ENCODE results near the gene KMT5B.

Gene KMT5B

DNA sequence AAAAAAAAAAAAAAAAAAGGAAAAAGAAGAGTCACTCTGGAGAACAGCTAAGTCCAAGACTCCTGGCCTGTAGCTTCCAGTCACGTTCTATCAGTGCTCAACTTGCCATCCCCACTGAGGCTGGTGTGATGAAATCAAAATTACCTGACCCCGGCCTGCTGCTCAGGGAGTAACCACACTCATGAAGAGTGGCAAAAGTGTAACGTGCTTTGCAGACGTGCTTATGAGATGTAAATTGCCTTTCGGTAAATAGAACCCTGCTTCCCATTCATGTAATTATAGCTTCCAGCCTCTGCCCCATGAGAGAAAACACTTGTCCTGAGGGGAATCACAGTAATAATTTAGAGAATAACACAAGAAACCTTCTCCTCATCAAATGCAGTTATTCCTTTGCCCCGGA lies 63.7 kb downstream of the KMT5B start:
- no peak for DNase-seq (ENCODE audit: low spot score)
- TF ChIP-seq, protein P1, sequence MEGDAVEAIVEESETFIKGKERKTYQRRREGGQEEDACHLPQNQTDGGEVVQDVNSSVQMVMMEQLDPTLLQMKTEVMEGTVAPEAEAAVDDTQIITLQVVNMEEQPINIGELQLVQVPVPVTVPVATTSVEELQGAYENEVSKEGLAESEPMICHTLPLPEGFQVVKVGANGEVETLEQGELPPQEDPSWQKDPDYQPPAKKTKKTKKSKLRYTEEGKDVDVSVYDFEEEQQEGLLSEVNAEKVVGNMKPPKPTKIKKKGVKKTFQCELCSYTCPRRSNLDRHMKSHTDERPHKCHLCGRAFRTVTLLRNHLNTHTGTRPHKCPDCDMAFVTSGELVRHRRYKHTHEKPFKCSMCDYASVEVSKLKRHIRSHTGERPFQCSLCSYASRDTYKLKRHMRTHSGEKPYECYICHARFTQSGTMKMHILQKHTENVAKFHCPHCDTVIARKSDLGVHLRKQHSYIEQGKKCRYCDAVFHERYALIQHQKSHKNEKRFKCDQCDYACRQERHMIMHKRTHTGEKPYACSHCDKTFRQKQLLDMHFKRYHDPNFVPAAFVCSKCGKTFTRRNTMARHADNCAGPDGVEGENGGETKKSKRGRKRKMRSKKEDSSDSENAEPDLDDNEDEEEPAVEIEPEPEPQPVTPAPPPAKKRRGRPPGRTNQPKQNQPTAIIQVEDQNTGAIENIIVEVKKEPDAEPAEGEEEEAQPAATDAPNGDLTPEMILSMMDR (IDR thresholded peaks at IDR 0.05; ENCODE audit: extremely low read depth, insufficient read depth, missing control alignments), result no peak
- in situ Hi-C loops (cut with MboI; ENCODE audit: low pct_unique_long_range_greater_than_20kb, low sequenced_read_pairs, unreplicated experiment), result no loop called here

DNA sequence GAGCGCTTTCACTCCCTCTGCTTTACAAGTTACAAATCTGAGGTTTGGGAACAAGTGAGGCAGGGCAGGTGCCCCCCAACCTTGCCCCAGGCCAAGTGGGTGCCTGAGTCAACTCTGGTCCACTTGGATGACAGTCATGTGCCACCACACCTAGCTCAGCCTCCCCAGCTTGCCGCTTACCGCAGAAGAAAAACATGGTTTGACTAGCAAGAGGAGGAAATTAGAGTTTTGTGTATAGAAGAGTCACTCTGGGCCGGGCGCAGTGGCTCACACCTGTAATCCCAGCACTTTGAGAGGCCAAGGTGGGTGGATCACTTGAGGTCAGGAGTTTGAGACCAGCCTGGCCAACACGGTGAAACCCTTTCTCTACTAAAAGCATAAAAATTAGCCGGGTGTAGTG lies 64.2 kb downstream of the KMT5B start:
- no peak for DNase-seq (ENCODE audit: low spot score)
- TF ChIP-seq, protein P1 (IDR thresholded peaks at IDR 0.05; ENCODE audit: extremely low read depth, insufficient read depth, missing control alignments), result no peak
- in situ Hi-C loops (cut with MboI; ENCODE audit: low pct_unique_long_range_greater_than_20kb, low sequenced_read_pairs, unreplicated experiment), result no loop called here

DNA sequence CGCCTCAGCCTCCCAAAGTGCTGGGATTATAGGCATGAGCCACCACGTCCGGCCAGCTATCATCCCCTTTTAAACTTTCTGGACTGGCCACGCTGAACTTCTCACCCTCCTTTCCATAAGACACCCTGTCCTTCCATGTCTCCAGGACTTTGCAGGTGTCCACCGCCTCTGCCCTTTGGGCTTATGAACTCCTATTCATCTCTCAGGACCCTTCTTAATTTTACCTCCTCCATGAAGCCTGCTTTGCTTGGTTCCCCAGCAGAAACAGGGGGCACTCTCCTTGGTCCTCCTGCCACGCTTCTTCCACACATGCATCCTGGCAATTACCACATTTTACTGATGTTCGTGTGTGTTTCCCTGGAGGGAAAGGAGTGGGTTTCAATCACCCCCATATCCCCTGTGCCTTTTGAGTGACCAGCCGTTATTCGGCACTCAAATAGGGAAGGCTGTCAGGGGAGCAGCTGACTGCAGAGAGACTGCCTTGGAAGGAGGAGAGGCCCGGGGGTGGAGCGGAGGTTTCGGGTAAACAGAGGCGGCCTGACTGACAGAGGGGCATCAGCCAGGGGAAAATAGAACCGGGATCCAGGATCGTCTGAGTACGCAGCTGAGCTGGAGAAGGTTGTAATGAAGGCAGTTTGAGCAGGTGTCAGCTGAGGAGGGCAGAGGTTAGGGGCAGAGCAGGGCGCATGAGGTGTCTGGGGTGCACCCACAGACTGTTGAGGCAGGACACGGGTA lies 64.9 kb downstream of the KMT5B start:
- in situ Hi-C loops (cut with MboI; ENCODE audit: low pct_unique_long_range_greater_than_20kb, low sequenced_read_pairs, unreplicated experiment), result no loop called here

DNA sequence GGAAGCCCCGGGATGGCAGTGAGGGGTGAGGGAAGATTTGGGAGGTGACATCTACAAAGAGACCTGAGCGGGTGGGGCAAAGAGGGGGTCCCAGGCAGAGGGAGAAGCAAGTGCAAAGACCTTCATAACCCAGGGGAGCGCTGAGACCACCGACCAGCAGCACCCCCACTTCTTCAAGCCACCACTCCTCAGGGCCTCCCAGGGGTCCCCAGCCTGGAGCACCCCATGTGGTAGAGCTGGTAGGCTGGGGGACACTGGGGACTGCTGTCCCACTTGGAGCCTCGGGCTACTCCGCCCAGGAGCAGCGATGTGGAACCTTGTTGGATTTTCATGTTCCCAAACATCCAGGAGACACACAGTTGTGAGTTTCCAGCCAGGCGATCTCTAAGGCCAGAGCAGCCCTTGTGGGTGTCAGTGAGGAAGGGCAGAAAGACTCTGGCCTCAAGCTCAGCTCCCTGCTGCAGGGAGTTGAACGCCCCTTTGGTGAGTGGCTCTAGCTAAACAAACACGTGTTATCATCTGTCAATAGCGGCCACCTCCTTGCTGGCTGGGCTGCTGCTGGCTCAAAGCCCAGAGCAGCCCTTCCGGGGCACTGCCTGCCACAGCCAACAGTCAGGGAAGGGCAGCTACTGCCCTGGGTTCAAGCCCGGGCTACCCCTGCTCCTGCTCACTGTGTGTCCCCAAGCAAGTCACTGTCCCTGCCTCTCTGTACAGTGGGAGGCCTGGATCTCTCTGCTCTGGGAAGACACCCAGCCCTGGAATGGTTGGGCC lies 66.2 kb downstream of the KMT5B start:
- no peak for DNase-seq (ENCODE audit: low spot score)
- TF ChIP-seq, protein P1 (IDR thresholded peaks at IDR 0.05; ENCODE audit: extremely low read depth, insufficient read depth, missing control alignments), result no peak
- in situ Hi-C loops (cut with MboI; ENCODE audit: low pct_unique_long_range_greater_than_20kb, low sequenced_read_pairs, unreplicated experiment), result no loop called here

More for the DNA sequence above, 64.9 kb downstream of the KMT5B start:
- TF ChIP-seq, protein P1 (IDR thresholded peaks at IDR 0.05; ENCODE audit: extremely low read depth, insufficient read depth, missing control alignments), result no peak
- DNase-seq (ENCODE audit: low spot score), result no peak

DNA sequence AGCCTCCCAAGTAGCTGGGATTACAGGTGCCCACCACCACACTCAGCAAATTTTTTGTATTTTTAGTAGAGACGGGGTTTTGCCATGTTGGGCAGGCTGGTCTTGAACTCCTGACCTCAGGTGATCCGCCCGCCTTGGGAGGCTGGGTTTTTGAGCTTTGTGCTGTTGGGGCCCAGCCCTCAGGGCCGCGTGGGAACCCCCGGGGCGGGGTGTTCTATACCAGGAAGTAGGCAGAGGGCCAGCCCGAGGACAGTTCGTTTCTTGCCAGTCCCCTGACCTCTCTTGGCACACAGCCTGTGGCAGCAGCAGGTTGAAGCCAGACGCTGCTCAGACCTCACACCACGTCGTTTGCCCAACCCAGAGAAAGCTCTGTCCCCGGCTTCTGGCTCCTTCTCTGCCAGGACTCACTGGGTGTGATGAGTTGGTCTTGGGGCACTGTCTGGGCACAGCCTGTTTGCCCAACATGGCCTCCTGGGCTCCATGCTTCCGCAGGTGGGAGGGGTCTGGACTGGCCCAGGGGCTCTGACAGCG lies 67.0 kb downstream of the KMT5B start:
- no peak for DNase-seq (ENCODE audit: low spot score)
- in situ Hi-C loops (cut with MboI; ENCODE audit: low pct_unique_long_range_greater_than_20kb, low sequenced_read_pairs, unreplicated experiment), result no loop called here
- TF ChIP-seq, protein P1 (IDR thresholded peaks at IDR 0.05; ENCODE audit: extremely low read depth, insufficient read depth, missing control alignments), result no peak

DNA sequence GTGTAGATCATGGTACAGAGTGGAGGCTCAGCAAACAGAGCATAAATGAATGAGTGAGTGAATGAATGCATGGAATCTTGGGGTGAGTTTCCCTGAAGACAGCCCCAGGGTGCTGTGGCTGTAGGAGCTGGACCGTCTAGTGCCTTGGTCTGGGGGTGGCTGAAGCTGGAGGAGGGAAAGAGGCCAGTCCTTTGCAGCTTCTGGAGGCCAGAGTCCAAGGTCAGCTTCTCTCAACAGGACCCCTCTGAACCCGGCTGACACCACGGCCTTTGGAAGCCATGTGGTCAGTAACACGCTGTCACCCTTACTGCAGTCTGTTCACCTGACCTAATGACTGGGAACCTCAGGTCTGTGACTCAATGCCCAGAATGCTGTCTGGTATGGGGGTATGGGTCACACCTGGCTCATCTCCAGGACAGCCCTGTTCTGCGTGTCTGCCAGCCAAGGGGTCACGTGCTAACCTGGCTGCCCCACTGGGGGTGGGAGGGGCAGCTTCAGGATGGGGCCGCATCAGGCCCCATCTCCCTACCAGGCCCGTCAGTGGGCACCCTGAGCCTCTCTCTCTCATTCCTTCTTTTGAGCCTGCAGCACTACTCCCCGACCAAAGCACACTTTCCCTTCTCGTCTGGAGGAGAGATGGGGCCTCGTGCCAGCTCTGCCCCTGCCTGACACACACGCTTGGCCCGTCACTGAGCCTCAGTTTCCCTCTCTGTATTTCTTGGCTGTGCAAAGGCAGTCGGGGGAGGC lies 67.8 kb downstream of the KMT5B start:
- in situ Hi-C loops (cut with MboI; ENCODE audit: low pct_unique_long_range_greater_than_20kb, low sequenced_read_pairs, unreplicated experiment), result no loop called here
- DNase-seq (ENCODE audit: low spot score), result no peak
- TF ChIP-seq, protein P1 (IDR thresholded peaks at IDR 0.05; ENCODE audit: extremely low read depth, insufficient read depth, missing control alignments), result no peak
